C4-2B (cell line): ENCODE data around the gene PARD3.

ENCODE experiments used
- CTCF ChIP-seq: fragments of 450-650 bp; conservative IDR thresholded peaks from 2 replicates; pipeline ENCODE4 v1.5.1; 2017; ENCODE audit warnings: mild to moderate bottlenecking
- ZFX ChIP-seq: fragments of 450-650 bp; IDR thresholded peaks from 2 replicates; pipeline ENCODE4 v1.6.1; 2017

DNA sequence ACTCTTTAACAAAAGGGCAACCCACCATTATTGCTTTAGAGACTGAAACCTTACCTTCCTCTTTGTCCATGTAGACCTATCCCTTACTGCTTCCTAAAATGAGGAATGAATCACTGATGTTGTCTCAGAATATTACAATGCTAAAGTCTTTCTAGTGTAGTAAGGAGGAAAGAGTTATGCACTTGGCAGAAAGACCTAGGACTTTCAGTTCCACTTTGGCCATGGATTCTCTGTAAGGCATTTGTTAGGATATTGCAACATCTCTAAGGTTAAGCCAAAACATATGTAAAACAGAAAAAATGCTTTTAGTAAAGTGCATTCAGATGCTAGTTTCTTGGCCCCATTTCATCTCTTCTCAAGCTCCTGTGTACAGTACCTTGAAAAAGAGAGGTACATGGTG lies 230.9 kb downstream of the PARD3 start:
- TF ChIP-seq CTCF: no peak
- no peak for TF ChIP-seq ZFX
